ENCODE data around the gene RAB12. TPM values are rescaled to one million over a fixed set of nuclear protein-coding genes. Genes with fewer than 3 reads are reported as not detected.
"Not testable (repeated sequence)": the region's sequence is repeated elsewhere in the genome, so short reads cannot be mapped to it uniquely, and the experiment has no call there.

Gene RAB12
- total RNA-seq, 2 donors from 2014 or later, result 10.2 to 11.9 TPM

DNA sequence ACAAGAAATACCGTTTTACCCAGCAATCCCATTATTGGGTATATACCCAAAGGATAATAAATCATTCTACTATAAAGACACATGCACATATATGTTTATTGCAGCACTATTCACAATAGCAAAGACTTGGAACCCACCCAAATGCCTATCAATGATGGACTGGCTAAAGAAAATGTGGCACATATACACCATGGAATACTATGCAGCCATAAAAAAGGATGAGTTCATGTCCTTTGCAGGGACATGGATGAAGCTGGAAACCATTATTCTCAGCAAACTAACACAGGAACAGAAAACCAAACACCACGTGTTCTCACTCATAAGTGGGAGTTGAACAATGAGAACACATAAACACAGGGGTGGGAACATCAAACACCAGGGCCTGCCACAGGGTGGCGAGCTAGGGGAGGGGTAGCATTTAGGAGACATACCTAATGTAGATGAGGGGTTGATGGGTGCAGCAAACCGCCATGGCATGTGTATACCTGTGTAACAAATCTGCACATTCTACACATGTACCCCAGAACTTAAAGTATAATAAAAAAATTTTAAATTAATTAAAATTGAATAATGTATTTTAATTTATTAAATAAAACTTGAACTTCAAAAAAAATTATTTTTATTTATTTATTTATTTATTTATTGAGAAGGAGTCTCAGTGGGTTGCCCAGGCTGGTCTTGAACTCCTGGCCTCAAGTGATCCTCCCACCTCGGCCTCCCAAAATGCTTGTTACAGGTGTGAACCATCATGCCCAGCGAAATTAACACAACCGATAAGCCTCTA, 42.4 kb downstream of the RAB12 start:
- H3K36me3 Mint-ChIP-seq (ENCODE audit: low read depth); ATAC-seq (replicated peaks); H3K4me3 Mint-ChIP-seq; H3K4me1 Mint-ChIP-seq; H3K27ac Mint-ChIP-seq; H3K9me3 Mint-ChIP-seq: not testable (repeated sequence)
- H3K27me3 Mint-ChIP-seq, result peaks cover 22% of the 10 kb centered on the region

DNA sequence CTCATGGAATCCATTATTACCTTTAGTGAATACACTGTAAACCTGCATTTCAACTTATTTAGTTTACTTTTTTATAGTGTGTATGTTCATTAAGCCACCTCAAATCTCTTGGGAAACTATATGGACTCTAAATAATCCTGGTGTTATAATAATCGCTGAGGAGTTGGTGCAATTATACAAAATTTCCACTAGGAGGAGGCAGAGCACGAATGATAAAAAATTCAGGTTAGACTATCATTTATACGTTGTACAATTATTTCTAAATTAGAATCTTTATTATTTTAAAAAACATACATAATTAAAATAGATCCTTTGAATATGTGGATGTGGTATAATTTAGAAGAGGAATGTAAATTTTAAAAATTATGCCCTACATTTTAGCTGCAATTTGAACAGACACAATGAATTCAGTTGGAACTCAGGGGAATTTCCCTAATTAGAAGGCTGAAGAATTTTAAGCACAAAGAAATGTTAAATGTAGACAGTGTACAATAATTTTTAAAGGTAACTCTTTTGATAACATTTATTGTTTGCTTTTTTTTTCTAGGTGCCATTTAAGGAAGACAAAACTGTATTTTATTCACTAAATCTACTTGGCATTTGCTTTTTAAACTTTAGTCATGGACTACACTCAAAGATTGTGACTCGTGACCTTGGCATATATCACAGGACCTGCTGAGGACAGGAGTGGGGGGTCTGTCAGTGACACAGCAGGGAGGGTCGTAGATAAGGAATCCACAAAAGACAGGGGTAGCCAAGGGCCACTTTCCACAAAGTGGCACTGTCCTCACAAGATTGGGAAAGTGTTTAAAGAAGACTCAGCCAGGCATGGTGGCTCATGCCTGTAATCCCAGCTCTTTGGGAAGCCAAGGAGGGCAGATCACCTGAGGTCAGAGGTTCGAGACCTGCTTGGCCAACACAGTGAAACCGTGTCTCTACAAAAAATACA, 45.5 kb downstream of the RAB12 start:
- H3K4me1 Mint-ChIP-seq, result no peaks in the 10 kb centered on the region
- H3K4me3 Mint-ChIP-seq, result no peak overlapping the region
- H3K9me3 Mint-ChIP-seq, result no peaks in the 10 kb centered on the region
- ATAC-seq (replicated peaks), result no peak
- H3K36me3 Mint-ChIP-seq (ENCODE audit: low read depth), result no peaks in the 10 kb centered on the region
- H3K27ac Mint-ChIP-seq, result no peak overlapping the region
- peaks cover 10% of the 10 kb centered on the region for H3K27me3 Mint-ChIP-seq

- Mint-ChIP-seq H3K9me3 (no peaks in the 10 kb centered on the region), H3K4me1 (no peaks in the 10 kb centered on the region), H3K36me3 (ENCODE audit: low read depth) (no peaks in the 10 kb centered on the region), H3K27ac (no peak overlapping the region), H3K4me3 (no peak overlapping the region), H3K27me3 (peaks cover 14% of the 10 kb centered on the region)
- no peak for ATAC-seq (replicated peaks)
Observed at GRCh38 chr18:8656232-8656631, 47.0 kb downstream of the RAB12 start.

DNA sequence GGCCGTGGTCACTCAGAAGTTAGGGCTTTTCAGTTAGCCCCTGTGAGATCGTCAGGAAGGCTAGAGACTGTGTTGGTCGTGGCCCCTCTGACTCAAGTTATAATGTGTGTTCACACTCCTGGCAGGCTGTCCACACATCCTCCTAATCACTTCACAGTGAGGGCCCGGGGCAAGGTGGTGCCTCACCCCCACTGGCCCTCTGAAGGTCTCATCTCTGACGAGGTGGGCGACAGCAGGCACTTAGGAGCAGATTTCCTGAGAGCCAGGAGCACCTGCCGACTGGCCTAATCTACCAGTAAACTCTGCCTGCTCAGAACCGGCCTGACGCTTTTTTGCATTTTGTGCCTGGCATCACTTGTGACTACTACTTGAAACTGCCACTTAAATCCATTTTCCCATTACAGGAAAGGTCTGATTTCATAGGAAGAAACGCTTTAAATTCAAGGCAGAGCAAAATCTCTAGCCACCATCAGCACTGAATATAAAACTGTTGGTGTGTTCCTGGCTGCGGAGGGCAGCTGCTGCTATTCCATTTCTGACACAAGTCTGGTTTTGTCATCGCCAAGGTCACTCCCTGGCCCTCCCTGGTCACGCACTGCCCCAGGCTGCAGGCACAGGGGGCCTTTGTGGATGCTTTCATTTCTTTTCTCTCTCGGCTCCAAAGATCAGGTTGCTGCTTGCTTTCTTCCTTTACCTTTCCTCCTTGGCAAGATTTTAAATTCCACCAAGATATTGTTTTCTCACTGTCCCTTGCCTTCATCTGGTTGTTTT, 48.0 kb downstream of the RAB12 start:
- no peak overlapping the region for H3K27ac Mint-ChIP-seq
- H3K4me1 Mint-ChIP-seq, result no peaks in the 10 kb centered on the region
- peaks cover 11% of the 10 kb centered on the region for H3K27me3 Mint-ChIP-seq
- H3K36me3 Mint-ChIP-seq (ENCODE audit: low read depth), result no peaks in the 10 kb centered on the region
- H3K4me3 Mint-ChIP-seq, result no peak overlapping the region
- no peaks in the 10 kb centered on the region for H3K9me3 Mint-ChIP-seq
- no peak for ATAC-seq (replicated peaks)

DNA sequence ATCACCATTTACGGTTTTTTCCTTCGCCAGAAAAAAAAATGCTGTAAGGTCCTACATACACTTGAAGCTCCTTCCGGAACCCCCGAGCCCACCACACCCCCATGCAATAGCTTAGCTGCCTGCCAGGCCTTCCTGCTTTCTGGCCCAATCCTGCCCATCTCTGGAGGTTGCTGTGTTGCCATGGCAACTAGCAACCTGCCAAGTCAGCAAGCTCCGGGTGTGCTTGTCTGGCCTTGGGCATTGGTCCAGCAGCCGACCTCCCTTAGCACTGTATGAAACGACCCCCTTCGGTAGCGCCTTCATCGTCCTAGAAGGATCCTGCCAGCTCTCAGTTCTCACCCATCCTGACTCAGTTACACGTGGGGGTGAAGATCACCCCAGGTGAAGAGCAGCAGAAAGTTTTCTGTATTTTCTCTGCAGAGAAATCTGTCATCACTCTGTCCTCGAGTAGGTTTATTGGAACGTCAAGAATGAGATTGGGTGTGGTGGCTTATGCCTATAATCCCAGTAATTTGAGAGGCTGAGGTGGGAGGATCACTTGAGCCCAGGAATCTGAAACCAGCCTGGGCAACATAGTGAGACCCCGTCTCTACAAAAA, 48.7 kb downstream of the RAB12 start:
- no peak for ATAC-seq (replicated peaks)
- Mint-ChIP-seq H3K36me3 (ENCODE audit: low read depth) (no peaks in the 10 kb centered on the region), H3K4me1 (no peaks in the 10 kb centered on the region), H3K4me3 (no peak overlapping the region), H3K9me3 (no peaks in the 10 kb centered on the region), H3K27me3 (peaks cover 11% of the 10 kb centered on the region), H3K27ac (no peak overlapping the region)

DNA sequence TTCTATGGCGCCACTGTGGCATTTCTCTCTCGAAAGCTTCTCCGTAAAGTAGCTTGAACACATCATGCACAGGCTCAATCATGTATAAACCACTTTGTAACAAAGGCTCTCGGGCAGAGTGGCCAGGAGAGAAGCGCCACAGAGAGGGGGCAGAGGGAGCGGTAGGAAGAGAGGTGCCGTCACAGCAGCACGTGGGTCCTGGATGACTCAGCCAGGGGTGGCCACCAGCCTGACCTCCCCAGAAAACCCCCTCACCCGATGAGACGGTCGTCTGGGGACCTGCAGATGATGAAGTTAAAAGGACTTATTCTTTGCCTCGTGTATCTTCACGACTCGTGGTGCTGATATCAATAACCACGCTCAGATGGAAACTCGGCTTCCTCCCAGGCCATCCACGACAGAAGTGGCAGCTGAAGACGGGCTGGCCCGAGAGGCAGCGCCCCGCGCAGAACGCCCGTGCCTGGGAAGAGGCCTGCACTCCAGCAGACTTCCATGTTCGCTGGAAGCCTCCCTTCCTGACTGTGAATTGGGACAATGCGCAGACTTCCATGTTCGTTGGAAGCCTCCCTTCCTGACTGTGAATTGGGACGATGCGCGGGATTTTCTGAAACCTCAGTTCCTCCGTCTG, 49.7 kb downstream of the RAB12 start:
- H3K27ac Mint-ChIP-seq, result no peak overlapping the region
- H3K4me1 Mint-ChIP-seq, result no peaks in the 10 kb centered on the region
- H3K4me3 Mint-ChIP-seq, result no peak overlapping the region
- no peaks in the 10 kb centered on the region for H3K36me3 Mint-ChIP-seq (ENCODE audit: low read depth)
- ATAC-seq (replicated peaks), result no peak
- peaks cover 16% of the 10 kb centered on the region for H3K27me3 Mint-ChIP-seq
- no peaks in the 10 kb centered on the region for H3K9me3 Mint-ChIP-seq

- H3K4me3 Mint-ChIP-seq, result no peak overlapping the region
- no peaks in the 10 kb centered on the region for H3K36me3 Mint-ChIP-seq (ENCODE audit: low read depth)
- ATAC-seq (replicated peaks), result no peak
- peaks cover 13% of the 10 kb centered on the region for H3K27me3 Mint-ChIP-seq
- H3K4me1 Mint-ChIP-seq, result no peaks in the 10 kb centered on the region
- no peak overlapping the region for H3K27ac Mint-ChIP-seq
- H3K9me3 Mint-ChIP-seq, result no peaks in the 10 kb centered on the region
Observed at GRCh38 chr18:8659609-8660242, 50.5 kb downstream of the RAB12 start.

DNA sequence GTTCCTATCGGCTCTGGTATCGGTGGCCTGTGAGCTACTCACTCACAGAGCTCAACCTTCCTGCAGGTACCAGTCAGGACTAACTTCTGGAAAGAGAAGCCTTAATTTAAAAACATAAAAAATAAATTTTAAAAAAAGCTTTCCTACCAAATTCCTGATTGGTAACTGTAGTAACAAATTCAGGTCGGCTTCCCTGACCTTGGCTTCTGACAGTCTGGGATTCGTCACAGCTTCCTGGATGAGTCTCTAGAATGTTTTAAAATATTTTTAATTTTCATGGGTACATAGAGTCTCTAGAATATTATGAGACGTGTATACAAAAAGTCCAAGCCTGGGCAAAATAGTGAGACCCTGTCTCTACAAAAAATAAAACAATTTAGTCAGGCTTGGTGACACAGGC, 51.1 kb downstream of the RAB12 start:
- H3K27me3 Mint-ChIP-seq, result peaks cover 13% of the 10 kb centered on the region
- no peak overlapping the region for H3K27ac Mint-ChIP-seq
- no peaks in the 10 kb centered on the region for H3K36me3 Mint-ChIP-seq (ENCODE audit: low read depth)
- H3K4me3 Mint-ChIP-seq, result no peak overlapping the region
- no peak for ATAC-seq (replicated peaks)
- H3K4me1 Mint-ChIP-seq, result no peaks in the 10 kb centered on the region
- no peaks in the 10 kb centered on the region for H3K9me3 Mint-ChIP-seq

- H3K4me3 Mint-ChIP-seq, result no peak overlapping the region
- no peaks in the 10 kb centered on the region for H3K9me3 Mint-ChIP-seq
- no peak for ATAC-seq (replicated peaks)
- no peak overlapping the region for H3K27ac Mint-ChIP-seq
- peaks cover 13% of the 10 kb centered on the region for H3K27me3 Mint-ChIP-seq
- no peaks in the 10 kb centered on the region for H3K4me1 Mint-ChIP-seq
- no peaks in the 10 kb centered on the region for H3K36me3 Mint-ChIP-seq (ENCODE audit: low read depth)
Observed at GRCh38 chr18:8661754-8662559, 52.7 kb downstream of the RAB12 start.

GRCh38 chr18:8662560-8663255, 53.5 kb downstream of the RAB12 start:
- Mint-ChIP-seq H3K4me1 (no peaks in the 10 kb centered on the region), H3K9me3 (no peaks in the 10 kb centered on the region), H3K36me3 (ENCODE audit: low read depth) (no peaks in the 10 kb centered on the region), H3K27me3 (peaks cover 9% of the 10 kb centered on the region), H3K27ac (no peak overlapping the region), H3K4me3 (no peak overlapping the region)
- no peak for ATAC-seq (replicated peaks)

- no peak for ATAC-seq (replicated peaks)
- Mint-ChIP-seq H3K27me3 (peaks cover 11% of the 10 kb centered on the region), H3K36me3 (ENCODE audit: low read depth) (no peaks in the 10 kb centered on the region), H3K4me1 (no peaks in the 10 kb centered on the region), H3K9me3 (no peaks in the 10 kb centered on the region), H3K27ac (no peak overlapping the region), H3K4me3 (no peak overlapping the region)
Observed at GRCh38 chr18:8667846-8668245, 58.6 kb downstream of the RAB12 start.

DNA sequence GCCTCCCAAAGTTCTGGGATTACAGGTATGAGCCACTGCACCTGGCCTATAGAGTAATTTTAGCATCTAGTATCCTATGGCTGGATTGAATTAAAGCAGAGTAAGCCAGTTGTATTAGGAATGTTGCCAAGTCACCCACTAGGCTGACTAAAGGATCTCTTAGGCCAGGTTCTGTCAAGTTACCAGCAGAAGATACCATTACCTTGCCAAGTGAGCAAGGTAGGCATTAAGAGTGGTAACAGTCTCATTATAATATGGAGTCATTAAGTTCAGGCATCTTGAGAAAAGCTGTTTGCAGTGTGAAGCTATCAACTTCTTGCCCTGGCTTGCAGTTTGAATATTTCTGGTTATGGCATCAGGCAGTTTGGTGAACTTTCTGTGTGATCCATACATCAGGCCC, 59.1 kb downstream of the RAB12 start:
- peaks cover 10% of the 10 kb centered on the region for H3K27me3 Mint-ChIP-seq
- H3K27ac Mint-ChIP-seq, result no peak overlapping the region
- ATAC-seq (replicated peaks), result no peak
- H3K36me3 Mint-ChIP-seq (ENCODE audit: low read depth), result no peaks in the 10 kb centered on the region
- H3K4me3 Mint-ChIP-seq, result no peak overlapping the region
- H3K4me1 Mint-ChIP-seq, result no peaks in the 10 kb centered on the region
- no peaks in the 10 kb centered on the region for H3K9me3 Mint-ChIP-seq
